Stimulated activated CD8-positive, alpha-beta memory T cell treated with anti-CD3 and anti-CD28 coated beads, Interleukin-2, amount 100 ng/mL, for 1 hour (primary cell): ENCODE results near the gene ZNF583.

Experiments
- DNase-seq, 2 donors: peaks; one replicate each; pipeline ENCODE4 v3.0.0-alpha.2; 2020; ENCODE audit warnings: low read depth in 2 of 2

ZNF583 gene

DNA sequence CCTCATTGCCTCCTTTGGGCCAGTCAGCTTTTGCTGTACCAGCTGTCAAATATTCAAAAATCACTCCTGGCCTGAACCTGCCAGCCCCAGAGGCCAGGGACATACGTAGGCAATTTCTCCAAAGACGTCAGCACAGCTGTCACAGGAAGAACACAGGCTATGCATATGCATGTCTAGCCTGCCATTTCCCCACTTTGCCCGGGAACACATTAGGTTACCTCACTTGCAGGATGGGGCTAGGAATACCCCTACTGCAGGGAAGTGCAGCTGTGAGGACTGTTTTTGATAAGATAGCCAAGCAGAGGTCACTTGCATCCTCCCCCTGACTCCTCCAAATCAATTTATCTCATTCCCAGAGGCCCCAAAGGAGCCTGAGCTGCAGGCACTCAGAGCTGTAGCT is 70.2 kb downstream of the ZNF583 start:
- DNase-seq, result no peak

GRCh38 chr19:56476093-56476492 is 72.0 kb downstream of the ZNF583 start:
- no peak for DNase-seq
